Measurements from ENCODE around the gene TM9SF3.

- no peak for TF ChIP-seq EZH2phosphoT487 (IDR thresholded peaks at IDR 0.05; ENCODE audit: low read depth, severe bottlenecking, unreplicated experiment)
- no peak for TF ChIP-seq CTCF (IDR thresholded peaks at IDR 0.05; ENCODE audit: poor library complexity)
These were observed 81.4 kb downstream of the TM9SF3 start for GRCh38 chr10:96505150-96506136.
